ENCODE measurements around the gene CAMKMT. TPM values are rescaled to one million over a fixed set of nuclear protein-coding genes. Genes with fewer than 3 reads are reported as not detected.

Gene CAMKMT
- total and polyA plus RNA-seq, 8 donors: 1.4 to 27.4 (median 6.2) TPM

GRCh38 chr2:44321360-44321759, 40.4 kb upstream of the CAMKMT start:
- Histone ChIP-seq H3K27me3 (no peaks in the 10 kb centered on the region), H3K9me3 (no peaks in the 10 kb centered on the region), H3K4me3 (no peak overlapping the region), H3K36me3 (peaks cover 32 to 90% (median 77%) of the 10 kb centered on the region in 4 donors), H3K4me1 (peaks cover 7 to 18% (median 12%) of the 10 kb centered on the region in 4 donors), H3K27ac (no peak overlapping the region)
- intact Hi-C loops (cut with DNase I; ENCODE audit: low total_unique reads): no loop called here
- WGBS, 5 donors: 78 to 95% (median 86%) methylated on average over 5 of the region's 5 CpGs
- TF ChIP-seq POLR2AphosphoS5 (IDR thresholded peaks at IDR 0.05) (no peak), POLR2A (IDR thresholded peaks at IDR 0.05) (no peak), EP300 (IDR thresholded peaks at IDR 0.05) (no peak), CTCF (IDR thresholded peaks at IDR 0.05) (no peak)
- DNase-seq: no peak

GRCh38 chr2:44324971-44325426, 36.7 kb upstream of the CAMKMT start:
- H3K9me3 ChIP-seq: no peaks in the 10 kb centered on the region
- TF ChIP-seq CTCF (IDR thresholded peaks at IDR 0.05): no peak
- TF ChIP-seq POLR2AphosphoS5 (IDR thresholded peaks at IDR 0.05): no peak
- TF ChIP-seq EP300 (IDR thresholded peaks at IDR 0.05): no peak
- TF ChIP-seq POLR2A (IDR thresholded peaks at IDR 0.05): no peak
- peak in 1 of 2 donors; percentile 36 for DNase-seq
- intact Hi-C loops (cut with DNase I; ENCODE audit: low total_unique reads): no loop called here
- peaks cover 7 to 18% (median 12%) of the 10 kb centered on the region in 4 donors for H3K4me1 ChIP-seq
- no peak overlapping the region for H3K4me3 ChIP-seq
- no peaks in the 10 kb centered on the region for H3K27me3 ChIP-seq
- peaks cover 40 to 96% (median 82%) of the 10 kb centered on the region in 4 donors for H3K36me3 ChIP-seq
- H3K27ac ChIP-seq: no peak overlapping the region
- 45 to 69% (median 59%) methylated on average over 1 of the region's 1 CpG for WGBS, 5 donors

- intact Hi-C loops (cut with DNase I; ENCODE audit: low total_unique reads): no loop called here
- DNase-seq: no peak
Observed at GRCh38 chr2:44325897-44326296, 35.9 kb upstream of the CAMKMT start.

GRCh38 chr2:44326548-44327264, 35.0 kb upstream of the CAMKMT start:
- peaks cover 28 to 95% (median 76%) of the 10 kb centered on the region in 4 donors for H3K36me3 ChIP-seq
- WGBS, 5 donors: 82 to 89% (median 88%) methylated on average over 13 of the region's 13 CpGs
- TF ChIP-seq CTCF (IDR thresholded peaks at IDR 0.05) (no peak), POLR2A (IDR thresholded peaks at IDR 0.05) (no peak), EP300 (IDR thresholded peaks at IDR 0.05) (no peak), POLR2AphosphoS5 (IDR thresholded peaks at IDR 0.05) (no peak)
- H3K4me3 ChIP-seq: no peak overlapping the region
- no peaks in the 10 kb centered on the region for H3K9me3 ChIP-seq
- no peak overlapping the region for H3K27ac ChIP-seq
- H3K4me1 ChIP-seq: peaks cover 7 to 28% (median 17%) of the 10 kb centered on the region in 4 donors
- H3K27me3 ChIP-seq: no peaks in the 10 kb centered on the region
- intact Hi-C loops (cut with DNase I; ENCODE audit: low total_unique reads): no loop called here
- DNase-seq: no peak

More at GRCh38 chr2:44325897-44326296, 35.9 kb upstream of the CAMKMT start:
- Histone ChIP-seq H3K4me1 (peaks cover 7 to 27% (median 16%) of the 10 kb centered on the region in 4 donors), H3K27me3 (no peaks in the 10 kb centered on the region), H3K9me3 (no peaks in the 10 kb centered on the region), H3K36me3 (peaks cover 36 to 95% (median 76%) of the 10 kb centered on the region in 4 donors), H3K4me3 (no peak overlapping the region), H3K27ac (no peak overlapping the region)
- WGBS, 5 donors: 82 to 91% (median 87%) methylated on average over 4 of the region's 4 CpGs
- TF ChIP-seq CTCF (IDR thresholded peaks at IDR 0.05): no peak
- no peak for TF ChIP-seq EP300 (IDR thresholded peaks at IDR 0.05)
- TF ChIP-seq POLR2AphosphoS5 (IDR thresholded peaks at IDR 0.05): no peak
- TF ChIP-seq POLR2A (IDR thresholded peaks at IDR 0.05): no peak
